ENCODE data around the gene STAT5B.

The STAT5B gene

GRCh38 chr17:42163113-42163512, 113.1 kb downstream of the STAT5B start:
- no peaks in the 10 kb centered on the region for H3K27me3 ChIP-seq (ENCODE audit: low read length)
- H3F3A ChIP-seq (ENCODE audit: insufficient read depth), result no peaks in the 10 kb centered on the region
- no peaks in the 10 kb centered on the region for H3K36me3 ChIP-seq (ENCODE audit: low read length)
- H3K4me2 ChIP-seq (ENCODE audit: low read depth, low read length, poor library complexity, severe bottlenecking), result no peak overlapping the region
- TF ChIP-seq CTCF (IDR thresholded peaks at IDR 0.05; ENCODE audit: insufficient read depth, low read length, poor library complexity, severe bottlenecking) (peak; percentile 64), EZH2phosphoT487 (conservative IDR thresholded peaks at IDR 0.05; ENCODE audit: low read length) (no peak)
- no peak overlapping the region for H2AFZ ChIP-seq (ENCODE audit: low read depth, low read length, severe bottlenecking)
- no peaks in the 10 kb centered on the region for H3K9me3 ChIP-seq (ENCODE audit: insufficient read depth, low read length)
- H3K9me2 ChIP-seq (replicated peaks; ENCODE audit: insufficient read depth, low read length), result no peaks in the 10 kb centered on the region
- no peak overlapping the region for H3K27ac ChIP-seq (ENCODE audit: low read depth, low read length)
- no peaks in the 10 kb centered on the region for H3K79me2 ChIP-seq (ENCODE audit: insufficient read depth, low read length)
- H4K20me1 ChIP-seq (ENCODE audit: low read depth, low read length), result no peaks in the 10 kb centered on the region
- no peak overlapping the region for H3K9ac ChIP-seq (ENCODE audit: low read length)
- H3K4me3 ChIP-seq (ENCODE audit: insufficient read depth, low read length, poor library complexity, severe bottlenecking), result no peak overlapping the region

GRCh38 chr17:42160531-42160910, 115.7 kb downstream of the STAT5B start:
- no peak overlapping the region for H2AFZ ChIP-seq (ENCODE audit: low read depth, low read length, severe bottlenecking)
- no peak overlapping the region for H3K9ac ChIP-seq (ENCODE audit: low read length)
- H3K4me3 ChIP-seq (ENCODE audit: insufficient read depth, low read length, poor library complexity, severe bottlenecking), result no peak overlapping the region
- H4K20me1 ChIP-seq (ENCODE audit: low read depth, low read length), result no peaks in the 10 kb centered on the region
- no peaks in the 10 kb centered on the region for H3K9me2 ChIP-seq (replicated peaks; ENCODE audit: insufficient read depth, low read length)
- no peak overlapping the region for H3K27ac ChIP-seq (ENCODE audit: low read depth, low read length)
- H3K9me3 ChIP-seq (ENCODE audit: insufficient read depth, low read length), result no peaks in the 10 kb centered on the region
- H3K36me3 ChIP-seq (ENCODE audit: low read length), result no peaks in the 10 kb centered on the region
- H3F3A ChIP-seq (ENCODE audit: insufficient read depth), result no peaks in the 10 kb centered on the region
- no peak overlapping the region for H3K4me2 ChIP-seq (ENCODE audit: low read depth, low read length, poor library complexity, severe bottlenecking)
- TF ChIP-seq EZH2phosphoT487 (conservative IDR thresholded peaks at IDR 0.05; ENCODE audit: low read length) (no peak), CTCF (IDR thresholded peaks at IDR 0.05; ENCODE audit: insufficient read depth, low read length, poor library complexity, severe bottlenecking) (no peak)
- H3K79me2 ChIP-seq (ENCODE audit: insufficient read depth, low read length), result no peaks in the 10 kb centered on the region
- no peaks in the 10 kb centered on the region for H3K27me3 ChIP-seq (ENCODE audit: low read length)

GRCh38 chr17:42159796-42160530, 116.2 kb downstream of the STAT5B start:
- Histone ChIP-seq H4K20me1 (ENCODE audit: low read depth, low read length) (no peaks in the 10 kb centered on the region), H3K27me3 (ENCODE audit: low read length) (no peaks in the 10 kb centered on the region), H2AFZ (ENCODE audit: low read depth, low read length, severe bottlenecking) (no peak overlapping the region), H3F3A (ENCODE audit: insufficient read depth) (no peaks in the 10 kb centered on the region), H3K9me3 (ENCODE audit: insufficient read depth, low read length) (no peaks in the 10 kb centered on the region), H3K79me2 (ENCODE audit: insufficient read depth, low read length) (no peaks in the 10 kb centered on the region), H3K4me2 (ENCODE audit: low read depth, low read length, poor library complexity, severe bottlenecking) (no peak overlapping the region), H3K27ac (ENCODE audit: low read depth, low read length) (no peak overlapping the region), H3K36me3 (ENCODE audit: low read length) (no peaks in the 10 kb centered on the region), H3K9me2 (replicated peaks; ENCODE audit: insufficient read depth, low read length) (no peaks in the 10 kb centered on the region), H3K4me3 (ENCODE audit: insufficient read depth, low read length, poor library complexity, severe bottlenecking) (no peak overlapping the region), H3K9ac (ENCODE audit: low read length) (no peak overlapping the region)
- TF ChIP-seq CTCF (IDR thresholded peaks at IDR 0.05; ENCODE audit: insufficient read depth, low read length, poor library complexity, severe bottlenecking), result no peak
- no peak for TF ChIP-seq EZH2phosphoT487 (conservative IDR thresholded peaks at IDR 0.05; ENCODE audit: low read length)
